ENCODE results near the gene C16orf90. TPM values are rescaled to one million over a fixed set of nuclear protein-coding genes. Genes with fewer than 3 reads are reported as not detected.

C16orf90 gene
- total RNA-seq, 2 donors from 2014 or later, result 0.25 TPM; not detected in 1

GRCh38 chr16:3492356-3492755 is 2.9 kb downstream of the C16orf90 start:
- ATAC-seq, result no peak
- Mint-ChIP-seq H3K9me3 (no peaks in the 10 kb centered on the region), H3K36me3 (no peaks in the 10 kb centered on the region), H3K27ac (peak overlapping the region in 1 of 2 donors; percentile 9)
- no peak for DNase-seq (ENCODE audit: low spot score in 2 of 2)

- peak overlapping the region; percentile 34 to 69 for H3K27ac Mint-ChIP-seq
- DNase-seq (ENCODE audit: low spot score in 2 of 2) (no peak), ATAC-seq (no peak)
- H3K9me3 Mint-ChIP-seq, result no peaks in the 10 kb centered on the region
- H3K36me3 Mint-ChIP-seq, result no peaks in the 10 kb centered on the region
These were observed 4.2 kb downstream of the C16orf90 start for GRCh38 chr16:3490911-3491629.

GRCh38 chr16:3488801-3489200 is 6.5 kb downstream of the C16orf90 start:
- DNase-seq (ENCODE audit: low spot score in 2 of 2), result no peak

GRCh38 chr16:3487521-3488410 is 7.5 kb downstream of the C16orf90 start:
- ATAC-seq, result peak in 1 of 2 donors; percentile 26
- peaks cover 0 to 3% of the 10 kb centered on the region in 2 donors for H3K36me3 Mint-ChIP-seq
- no peak for DNase-seq (ENCODE audit: low spot score in 2 of 2)
- H3K9me3 Mint-ChIP-seq, result no peaks in the 10 kb centered on the region
- peak overlapping the region in 1 of 2 donors; percentile 81 for H3K27ac Mint-ChIP-seq

More at GRCh38 chr16:3488801-3489200, 6.5 kb downstream of the C16orf90 start:
- Mint-ChIP-seq H3K36me3 (no peaks in the 10 kb centered on the region), H3K9me3 (no peaks in the 10 kb centered on the region), H3K27ac (no peak overlapping the region)
- no peak for ATAC-seq

- DNase-seq (ENCODE audit: low spot score in 2 of 2), result no peak
- H3K36me3 Mint-ChIP-seq, result peaks cover 0 to 5% of the 10 kb centered on the region in 2 donors
- ATAC-seq, result no peak
- H3K9me3 Mint-ChIP-seq, result no peaks in the 10 kb centered on the region
- peak overlapping the region in 1 of 2 donors; percentile 50 for H3K27ac Mint-ChIP-seq
These were observed 8.6 kb downstream of the C16orf90 start for GRCh38 chr16:3486506-3487215.

- ATAC-seq, result no peak
- DNase-seq (ENCODE audit: low spot score in 2 of 2), result no peak
- Mint-ChIP-seq H3K27ac (peak overlapping the region in 1 of 2 donors; percentile 44), H3K9me3 (no peaks in the 10 kb centered on the region), H3K36me3 (peaks cover 0 to 5% of the 10 kb centered on the region in 2 donors)
These were observed 9.3 kb downstream of the C16orf90 start for GRCh38 chr16:3485821-3486505.

GRCh38 chr16:3485097-3485745 is 10.1 kb downstream of the C16orf90 start:
- ATAC-seq (no peak), DNase-seq (ENCODE audit: low spot score in 2 of 2) (no peak)
- no peaks in the 10 kb centered on the region for H3K9me3 Mint-ChIP-seq
- H3K36me3 Mint-ChIP-seq, result peaks cover 0 to 5% of the 10 kb centered on the region in 2 donors
- peak overlapping the region; percentile 52 to 64 for H3K27ac Mint-ChIP-seq

- Mint-ChIP-seq H3K36me3 (peaks cover 0 to 5% of the 10 kb centered on the region in 2 donors), H3K9me3 (no peaks in the 10 kb centered on the region), H3K27ac (peak overlapping the region; percentile 52 to 64)
- DNase-seq (ENCODE audit: low spot score in 2 of 2), result no peak
- no peak for ATAC-seq
These were observed 10.8 kb downstream of the C16orf90 start for GRCh38 chr16:3484318-3485096.

GRCh38 chr16:3482659-3483241 is 12.5 kb downstream of the C16orf90 start:
- no peaks in the 10 kb centered on the region for H3K9me3 Mint-ChIP-seq
- peak overlapping the region in 1 of 2 donors; percentile 24 for H3K27ac Mint-ChIP-seq
- ATAC-seq (no peak), DNase-seq (ENCODE audit: low spot score in 2 of 2) (no peak)
- H3K36me3 Mint-ChIP-seq, result peaks cover 0 to 5% of the 10 kb centered on the region in 2 donors

- H3K27ac Mint-ChIP-seq, result peak overlapping the region; percentile 44 to 77
- no peak for ATAC-seq
- no peaks in the 10 kb centered on the region for H3K9me3 Mint-ChIP-seq
- DNase-seq (ENCODE audit: low spot score in 2 of 2), result no peak
- peaks cover 0 to 5% of the 10 kb centered on the region in 2 donors for H3K36me3 Mint-ChIP-seq
These were observed 13.3 kb downstream of the C16orf90 start for GRCh38 chr16:3481696-3482658.

- H3K36me3 Mint-ChIP-seq, result peaks cover 0 to 5% of the 10 kb centered on the region in 2 donors
- peak overlapping the region; percentile 77 to 94 for H3K27ac Mint-ChIP-seq
- no peaks in the 10 kb centered on the region for H3K9me3 Mint-ChIP-seq
- ATAC-seq, result no peak
- no peak for DNase-seq (ENCODE audit: low spot score in 2 of 2)
These were observed 14.2 kb downstream of the C16orf90 start for GRCh38 chr16:3480901-3481695.

GRCh38 chr16:3479654-3480216 is 15.6 kb downstream of the C16orf90 start:
- ATAC-seq (peak; percentile 11 to 46), DNase-seq (ENCODE audit: low spot score in 2 of 2) (no peak)
- peak overlapping the region; percentile 48 to 79 for H3K27ac Mint-ChIP-seq
- H3K36me3 Mint-ChIP-seq, result peaks cover 0 to 5% of the 10 kb centered on the region in 2 donors
- H3K9me3 Mint-ChIP-seq, result no peaks in the 10 kb centered on the region

Measured in activated naive CD4-positive, alpha-beta T cell treated with anti-CD3 and anti-CD28 coated beads, Interleukin-2, amount 50 U/mL, for 72 hours (primary cell).